ENCODE measurements around the gene RASSF7.

GRCh38 chr11:597166-597725 lies 36.5 kb downstream of the RASSF7 start:
- TF ChIP-seq POLR2A (IDR thresholded peaks at IDR 0.05), result no peak
- no peak for TF ChIP-seq CTCF (IDR thresholded peaks at IDR 0.05)
- TF ChIP-seq EP300 (IDR thresholded peaks at IDR 0.05), result no peak
